Mesodermal cell (in vitro differentiated cells): ENCODE data around the gene GALNT10.

Source experiments
- H3K27ac ChIP-seq: 2 replicates; pipeline ENCODE4 v1.7.0; 2013; ENCODE audit warnings: mild to moderate bottlenecking, low read depth, low read length, moderate library complexity; ENCODE audit not compliant: severe bottlenecking
- H3K36me3 ChIP-seq: 2 replicates; pipeline ENCODE4 v1.7.1; 2013; ENCODE audit warnings: mild to moderate bottlenecking, low read length, moderate library complexity; ENCODE audit not compliant: control insufficient read depth, insufficient read depth
- H3K4me1 ChIP-seq: one replicate; pipeline ENCODE4 v1.7.1; 2013; ENCODE audit warnings: mild to moderate bottlenecking, low read length; ENCODE audit not compliant: insufficient read depth, control insufficient read depth, poor library complexity, severe bottlenecking
- H3K4me3 ChIP-seq: 2 replicates; pipeline ENCODE4 v1.7.0; 2013; ENCODE audit warnings: low read length, control low read depth, mild to moderate bottlenecking; ENCODE audit not compliant: insufficient read depth, poor library complexity, severe bottlenecking; ENCODE audit errors: extremely low read depth
- H3K9me3 ChIP-seq: 2 replicates; pipeline ENCODE4 v1.7.1; 2013; ENCODE audit warnings: mild to moderate bottlenecking, low read length, moderate library complexity; ENCODE audit not compliant: control insufficient read depth
- WGBS, 2 experiments: methylation state at CpG; one replicate each; pipeline ENCODE4 v1.1.5; 2013; ENCODE audit warnings: missing lambda C conversion rate in 2 of 2; ENCODE audit not compliant: insufficient coverage in 2 of 2; 5-methylcytosine and 5-hydroxymethylcytosine counted together

Gene GALNT10

GRCh38 chr5:154205441-154206117 is 15.0 kb downstream of the GALNT10 start:
- Histone ChIP-seq H3K4me3 (no peak overlapping the region), H3K27ac (no peak overlapping the region), H3K36me3 (peaks cover 2% of the 10 kb centered on the region), H3K9me3 (no peaks in the 10 kb centered on the region), H3K4me1 (peaks cover 6% of the 10 kb centered on the region)
- WGBS, 2 experiments: 92 to 95% methylated on average over 5 to 6 of the region's 6 CpGs

- WGBS, 2 experiments: 91 to 94% methylated on average over 5 to 6 of the region's 6 CpGs
- Histone ChIP-seq H3K9me3 (no peaks in the 10 kb centered on the region), H3K27ac (no peak overlapping the region), H3K4me3 (no peak overlapping the region), H3K4me1 (peaks cover 6% of the 10 kb centered on the region), H3K36me3 (peaks cover 2% of the 10 kb centered on the region)
Observed at GRCh38 chr5:154206311-154206710, 15.8 kb downstream of the GALNT10 start.

GRCh38 chr5:154207204-154207603 is 16.7 kb downstream of the GALNT10 start:
- peaks cover 6% of the 10 kb centered on the region for H3K4me1 ChIP-seq
- WGBS, 2 experiments: 67 to 70% methylated on average over 3 to 4 of the region's 4 CpGs
- no peaks in the 10 kb centered on the region for H3K9me3 ChIP-seq
- H3K4me3 ChIP-seq: no peak overlapping the region
- peaks cover 2% of the 10 kb centered on the region for H3K36me3 ChIP-seq
- no peak overlapping the region for H3K27ac ChIP-seq

GRCh38 chr5:154209591-154210081 is 19.1 kb downstream of the GALNT10 start:
- Histone ChIP-seq H3K9me3 (no peaks in the 10 kb centered on the region), H3K36me3 (no peaks in the 10 kb centered on the region), H3K4me3 (no peak overlapping the region), H3K4me1 (no peaks in the 10 kb centered on the region), H3K27ac (no peak overlapping the region)
- WGBS, 2 experiments: no CpG with 5 or more reads among the region's 2 CpGs

GRCh38 chr5:154210163-154210562 is 19.6 kb downstream of the GALNT10 start:
- Histone ChIP-seq H3K4me1 (no peaks in the 10 kb centered on the region), H3K9me3 (no peaks in the 10 kb centered on the region), H3K4me3 (no peak overlapping the region), H3K36me3 (no peaks in the 10 kb centered on the region), H3K27ac (no peak overlapping the region)
- WGBS, 2 experiments: 50 to 57% methylated on average over 1 to 2 of the region's 2 CpGs

- no peak overlapping the region for H3K27ac ChIP-seq
- H3K9me3 ChIP-seq: no peaks in the 10 kb centered on the region
- no peaks in the 10 kb centered on the region for H3K36me3 ChIP-seq
- WGBS, 2 experiments: 96 to 98% methylated on average over 5 to 6 of the region's 7 CpGs
- H3K4me1 ChIP-seq: peaks cover under 1% of the 10 kb centered on the region
- H3K4me3 ChIP-seq: no peak overlapping the region
Observed at GRCh38 chr5:154211641-154212390, 21.3 kb downstream of the GALNT10 start.

- Histone ChIP-seq H3K4me1 (peaks cover 6% of the 10 kb centered on the region), H3K36me3 (no peaks in the 10 kb centered on the region), H3K4me3 (no peak overlapping the region), H3K9me3 (no peaks in the 10 kb centered on the region), H3K27ac (no peak overlapping the region)
- 96% methylated on average over 4 of the region's 4 CpGs for WGBS, 2 experiments
Observed at GRCh38 chr5:154213592-154213991, 23.1 kb downstream of the GALNT10 start.

- WGBS, 2 experiments: no CpG with 5 or more reads among the region's 5 CpGs
- H3K4me3 ChIP-seq: no peak overlapping the region
- H3K36me3 ChIP-seq: peaks cover 3% of the 10 kb centered on the region
- peaks cover 6% of the 10 kb centered on the region for H3K4me1 ChIP-seq
- no peak overlapping the region for H3K27ac ChIP-seq
- H3K9me3 ChIP-seq: no peaks in the 10 kb centered on the region
Observed at GRCh38 chr5:154214371-154215106, 24.0 kb downstream of the GALNT10 start.

GRCh38 chr5:154215571-154216325 is 25.2 kb downstream of the GALNT10 start:
- WGBS, 2 experiments: 100% methylated on average over 1 of the region's 2 CpGs; no CpG with 5 or more reads in 1 of the 2 experiments

GRCh38 chr5:154217462-154217861 is 26.9 kb downstream of the GALNT10 start:
- Histone ChIP-seq H3K4me1 (peaks cover 29% of the 10 kb centered on the region), H3K36me3 (peaks cover 3% of the 10 kb centered on the region), H3K27ac (no peak overlapping the region), H3K4me3 (no peak overlapping the region), H3K9me3 (no peaks in the 10 kb centered on the region)
- WGBS, 2 experiments: 97 to 100% methylated on average over 1 to 4 of the region's 4 CpGs

More at GRCh38 chr5:154215571-154216325, 25.2 kb downstream of the GALNT10 start:
- H3K4me3 ChIP-seq: no peak overlapping the region
- H3K9me3 ChIP-seq: no peaks in the 10 kb centered on the region
- H3K36me3 ChIP-seq: peaks cover 3% of the 10 kb centered on the region
- peaks cover 13% of the 10 kb centered on the region for H3K4me1 ChIP-seq
- no peak overlapping the region for H3K27ac ChIP-seq
